ENCODE data around the gene CFAP52.

GRCh38 chr17:9648521-9649110 lies 72.2 kb downstream of the CFAP52 start:
- no peak for TF ChIP-seq CTCF (conservative IDR thresholded peaks at IDR 0.05)
- TF ChIP-seq ZFX (IDR thresholded peaks at IDR 0.05): no peak

Measured in C4-2B (cell line).